ENCODE measurements around the gene DRC1. TPM values are rescaled to one million over a fixed set of nuclear protein-coding genes. Genes with fewer than 3 reads are reported as not detected.
A peak's percentile ranks its signal among the peaks of the same experiment; 100 is the strongest.

Gene DRC1
- total and polyA plus RNA-seq, 2 of the 13 experiments (the other 11 are each of a cell fraction or from before 2014, with no cell fraction given), result 0.07 TPM; not detected in 1

DNA sequence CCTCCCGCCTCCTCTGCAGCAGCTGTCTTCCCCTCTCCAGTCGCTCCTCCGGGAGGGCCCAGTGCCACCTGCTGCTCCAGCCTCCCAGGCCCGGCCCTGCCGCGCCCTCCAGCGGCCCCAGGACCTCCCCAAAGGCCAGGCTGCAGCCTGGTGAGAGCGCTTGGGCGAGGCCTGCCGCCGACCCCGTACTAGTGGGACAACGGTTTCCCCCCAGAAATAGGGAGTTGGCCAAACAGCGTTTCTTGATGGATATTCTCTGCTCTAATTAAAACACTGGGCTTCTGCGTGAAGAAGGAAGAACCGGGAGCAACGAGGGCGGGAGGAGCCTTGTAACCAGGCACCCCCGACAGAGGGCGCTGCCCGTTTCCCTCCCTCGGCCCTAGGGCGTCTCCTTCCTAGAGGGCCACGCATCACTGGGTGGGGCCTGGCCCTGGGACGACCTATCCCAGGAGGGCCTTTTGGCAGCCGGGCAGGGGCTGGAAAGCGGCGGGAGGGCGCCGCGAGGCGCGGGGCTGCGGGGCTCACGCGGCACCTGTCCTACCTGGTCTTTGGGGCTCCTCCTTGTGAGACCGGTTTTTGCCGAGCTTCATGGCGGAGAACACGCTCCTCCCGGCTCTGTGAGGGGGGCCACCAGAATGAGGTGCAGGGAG lies 101.6 kb downstream of the DRC1 start (continued):
- TF ChIP-seq, protein P1, sequence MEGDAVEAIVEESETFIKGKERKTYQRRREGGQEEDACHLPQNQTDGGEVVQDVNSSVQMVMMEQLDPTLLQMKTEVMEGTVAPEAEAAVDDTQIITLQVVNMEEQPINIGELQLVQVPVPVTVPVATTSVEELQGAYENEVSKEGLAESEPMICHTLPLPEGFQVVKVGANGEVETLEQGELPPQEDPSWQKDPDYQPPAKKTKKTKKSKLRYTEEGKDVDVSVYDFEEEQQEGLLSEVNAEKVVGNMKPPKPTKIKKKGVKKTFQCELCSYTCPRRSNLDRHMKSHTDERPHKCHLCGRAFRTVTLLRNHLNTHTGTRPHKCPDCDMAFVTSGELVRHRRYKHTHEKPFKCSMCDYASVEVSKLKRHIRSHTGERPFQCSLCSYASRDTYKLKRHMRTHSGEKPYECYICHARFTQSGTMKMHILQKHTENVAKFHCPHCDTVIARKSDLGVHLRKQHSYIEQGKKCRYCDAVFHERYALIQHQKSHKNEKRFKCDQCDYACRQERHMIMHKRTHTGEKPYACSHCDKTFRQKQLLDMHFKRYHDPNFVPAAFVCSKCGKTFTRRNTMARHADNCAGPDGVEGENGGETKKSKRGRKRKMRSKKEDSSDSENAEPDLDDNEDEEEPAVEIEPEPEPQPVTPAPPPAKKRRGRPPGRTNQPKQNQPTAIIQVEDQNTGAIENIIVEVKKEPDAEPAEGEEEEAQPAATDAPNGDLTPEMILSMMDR (CRISPR knock-in tag; IDR thresholded peaks at IDR 0.05), result peak; percentile 88
- TF ChIP-seq, protein P2, sequence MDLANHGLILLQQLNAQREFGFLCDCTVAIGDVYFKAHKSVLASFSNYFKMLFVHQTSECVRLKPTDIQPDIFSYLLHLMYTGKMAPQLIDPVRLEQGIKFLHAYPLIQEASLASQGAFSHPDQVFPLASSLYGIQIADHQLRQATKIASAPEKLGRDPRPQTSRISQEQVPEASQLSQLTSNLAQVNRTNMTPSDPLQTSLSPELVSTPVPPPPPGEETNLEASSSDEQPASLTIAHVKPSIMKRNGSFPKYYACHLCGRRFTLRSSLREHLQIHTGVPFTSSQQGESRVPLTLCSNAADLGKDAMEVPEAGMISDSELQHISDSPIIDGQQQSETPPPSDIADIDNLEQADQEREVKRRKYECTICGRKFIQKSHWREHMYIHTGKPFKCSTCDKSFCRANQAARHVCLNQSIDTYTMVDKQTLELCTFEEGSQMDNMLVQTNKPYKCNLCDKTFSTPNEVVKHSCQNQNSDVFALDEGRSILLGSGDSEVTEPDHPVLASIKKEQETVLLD (CRISPR knock-in tag; IDR thresholded peaks at IDR 0.05; ENCODE audit: low read depth), result no peak
- TF ChIP-seq ZFX (CRISPR knock-in tag; IDR thresholded peaks at IDR 0.05; ENCODE audit: low read depth) (peak; percentile 71; the same call in 1 of the 2 replicates), ZNF350 (CRISPR knock-in tag; IDR thresholded peaks at IDR 0.05; ENCODE audit: borderline replicate concordance, low read depth) (0 out of 2 replicates have a peak, but pooled peaks have one; percentile 12), MAZ (IDR thresholded peaks at IDR 0.05; ENCODE audit: borderline replicate concordance, low read depth, low read length) (peak; percentile 31; the same call in 1 of the 2 replicates), MAZ (CRISPR knock-in tag; IDR thresholded peaks at IDR 0.05; ENCODE audit: low read depth) (0 out of 2 replicates have a peak, but pooled peaks have one; percentile 23), SP1 (IDR thresholded peaks at IDR 0.05) (no peak), SP1 (CRISPR knock-in tag; IDR thresholded peaks at IDR 0.05) (peak; percentile 70), POGZ (CRISPR knock-in tag; IDR thresholded peaks at IDR 0.05) (no peak), RXRA (CRISPR knock-in tag; IDR thresholded peaks at IDR 0.05) (peak; percentile 49; the same call in 1 of the 2 replicates), ZNF782 (CRISPR knock-in tag; IDR thresholded peaks at IDR 0.05; ENCODE audit: borderline replicate concordance) (0 out of 2 replicates have a peak, but pooled peaks have one; percentile 60), RAD21 (CRISPR knock-in tag; IDR thresholded peaks at IDR 0.05) (peak; percentile 60), RBM39 (IDR thresholded peaks at IDR 0.05; ENCODE audit: low read depth, low read length, poor library complexity, severe bottlenecking) (peak; percentile 67), MTF2 (CRISPR knock-in tag; IDR thresholded peaks at IDR 0.05; ENCODE audit: borderline replicate concordance) (peak; percentile 42; the same call in 1 of the 2 replicates), MXI1 (IDR thresholded peaks at IDR 0.05; ENCODE audit: borderline replicate concordance, low read depth, low read length) (0 out of 3 replicates have a peak, but pooled peaks have one; percentile 22), NCOA1 (CRISPR knock-in tag; IDR thresholded peaks at IDR 0.05) (no peak), ZNF530 (CRISPR knock-in tag; IDR thresholded peaks at IDR 0.05; ENCODE audit: low read depth) (no peak), LCORL (IDR thresholded peaks at IDR 0.05) (no peak), LCORL (CRISPR knock-in tag; IDR thresholded peaks at IDR 0.05) (no peak), PHF21A (CRISPR knock-in tag; IDR thresholded peaks at IDR 0.05) (no peak), ZNF761 (CRISPR knock-in tag; conservative IDR thresholded peaks at IDR 0.05) (0 out of 2 replicates have a peak, but pooled peaks have one; percentile 55), XRCC5 (optimal IDR thresholded peaks at IDR 0.05; ENCODE audit: low read length) (peak; percentile 92), TBP (CRISPR knock-in tag; IDR thresholded peaks at IDR 0.05) (no peak)
- TF ChIP-seq, protein P3, sequence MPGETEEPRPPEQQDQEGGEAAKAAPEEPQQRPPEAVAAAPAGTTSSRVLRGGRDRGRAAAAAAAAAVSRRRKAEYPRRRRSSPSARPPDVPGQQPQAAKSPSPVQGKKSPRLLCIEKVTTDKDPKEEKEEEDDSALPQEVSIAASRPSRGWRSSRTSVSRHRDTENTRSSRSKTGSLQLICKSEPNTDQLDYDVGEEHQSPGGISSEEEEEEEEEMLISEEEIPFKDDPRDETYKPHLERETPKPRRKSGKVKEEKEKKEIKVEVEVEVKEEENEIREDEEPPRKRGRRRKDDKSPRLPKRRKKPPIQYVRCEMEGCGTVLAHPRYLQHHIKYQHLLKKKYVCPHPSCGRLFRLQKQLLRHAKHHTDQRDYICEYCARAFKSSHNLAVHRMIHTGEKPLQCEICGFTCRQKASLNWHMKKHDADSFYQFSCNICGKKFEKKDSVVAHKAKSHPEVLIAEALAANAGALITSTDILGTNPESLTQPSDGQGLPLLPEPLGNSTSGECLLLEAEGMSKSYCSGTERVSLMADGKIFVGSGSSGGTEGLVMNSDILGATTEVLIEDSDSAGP (CRISPR knock-in tag; IDR thresholded peaks at IDR 0.05; ENCODE audit: borderline replicate concordance), result peak; percentile 65; the same call in 1 of the 2 replicates
- TF ChIP-seq, protein P4, sequence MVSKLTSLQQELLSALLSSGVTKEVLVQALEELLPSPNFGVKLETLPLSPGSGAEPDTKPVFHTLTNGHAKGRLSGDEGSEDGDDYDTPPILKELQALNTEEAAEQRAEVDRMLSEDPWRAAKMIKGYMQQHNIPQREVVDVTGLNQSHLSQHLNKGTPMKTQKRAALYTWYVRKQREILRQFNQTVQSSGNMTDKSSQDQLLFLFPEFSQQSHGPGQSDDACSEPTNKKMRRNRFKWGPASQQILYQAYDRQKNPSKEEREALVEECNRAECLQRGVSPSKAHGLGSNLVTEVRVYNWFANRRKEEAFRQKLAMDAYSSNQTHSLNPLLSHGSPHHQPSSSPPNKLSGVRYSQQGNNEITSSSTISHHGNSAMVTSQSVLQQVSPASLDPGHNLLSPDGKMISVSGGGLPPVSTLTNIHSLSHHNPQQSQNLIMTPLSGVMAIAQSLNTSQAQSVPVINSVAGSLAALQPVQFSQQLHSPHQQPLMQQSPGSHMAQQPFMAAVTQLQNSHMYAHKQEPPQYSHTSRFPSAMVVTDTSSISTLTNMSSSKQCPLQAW (CRISPR knock-in tag; IDR thresholded peaks at IDR 0.05), result peak; percentile 37; the same call in 1 of the 2 replicates
